HG02938 (cell line): ENCODE measurements around the gene LRRC32.
A peak's percentile ranks its signal among the peaks of the same experiment; 100 is the strongest.

Experiments used
- ATAC-seq: cut with Tn5 transposase; IDR thresholded peaks from one replicate; pipeline ENCODE4 v1.9.1; 2021; ENCODE audit warnings: mild to moderate bottlenecking, moderate library complexity; ENCODE audit not compliant: unreplicated experiment

Gene LRRC32

GRCh38 chr11:76682106-76682505, 11.6 kb upstream of the LRRC32 start:
- ATAC-seq: no peak

- peak; percentile 61 for ATAC-seq
Observed at GRCh38 chr11:76680518-76681425, 10.2 kb upstream of the LRRC32 start.

- ATAC-seq: no peak
Observed at GRCh38 chr11:76678321-76678720, 7.8 kb upstream of the LRRC32 start.

- ATAC-seq: no peak
Observed at GRCh38 chr11:76677458-76677765, 6.9 kb upstream of the LRRC32 start.

GRCh38 chr11:76676636-76677457, 6.3 kb upstream of the LRRC32 start:
- no peak for ATAC-seq

GRCh38 chr11:76674517-76675400, 4.2 kb upstream of the LRRC32 start:
- no peak for ATAC-seq

- no peak for ATAC-seq
Observed at GRCh38 chr11:76673176-76674142, 2.9 kb upstream of the LRRC32 start.

GRCh38 chr11:76672431-76673175, 2.1 kb upstream of the LRRC32 start:
- peak; percentile 52 for ATAC-seq

GRCh38 chr11:76671626-76672309, 1.2 kb upstream of the LRRC32 start:
- ATAC-seq: no peak

GRCh38 chr11:76671237-76671592, 668 bp upstream of the LRRC32 start:
- no peak for ATAC-seq

GRCh38 chr11:76669901-76670484, 554 bp downstream of the LRRC32 start:
- no peak for ATAC-seq

- ATAC-seq: no peak
Observed at GRCh38 chr11:76668362-76669155, 2.0 kb downstream of the LRRC32 start.

- no peak for ATAC-seq
Observed at GRCh38 chr11:76667856-76668255, 2.7 kb downstream of the LRRC32 start.

GRCh38 chr11:76667271-76667818, 3.2 kb downstream of the LRRC32 start:
- no peak for ATAC-seq

- no peak for ATAC-seq
Observed at GRCh38 chr11:76666830-76667229, 3.7 kb downstream of the LRRC32 start.

GRCh38 chr11:76666408-76666807, 4.1 kb downstream of the LRRC32 start:
- ATAC-seq: no peak

- no peak for ATAC-seq
Observed at GRCh38 chr11:76665921-76666351, 4.6 kb downstream of the LRRC32 start.
